Myocyte (in vitro differentiated cells): ENCODE measurements around the gene MTREX. TPM values are rescaled to one million over a fixed set of nuclear protein-coding genes. Genes with fewer than 3 reads are reported as not detected.

Experiments
- DNase-seq: peaks from one replicate; pipeline ENCODE4 v3.0.0-alpha.2; 2012; ENCODE audit warnings: low read depth
- total RNA-seq: library from RNA; depleted of rRNA; stranded (reverse); fragments of >200 nt; gene quantifications from 2 replicates; pipeline ENCODE4 v1.2.3, GENCODE V29; 2014

Gene MTREX
- total RNA-seq, 1 donor from 2014 or later, result 87.7 TPM

- no peak for DNase-seq
Observed at GRCh38 chr5:55383254-55383653, 75.5 kb downstream of the MTREX start.

DNA sequence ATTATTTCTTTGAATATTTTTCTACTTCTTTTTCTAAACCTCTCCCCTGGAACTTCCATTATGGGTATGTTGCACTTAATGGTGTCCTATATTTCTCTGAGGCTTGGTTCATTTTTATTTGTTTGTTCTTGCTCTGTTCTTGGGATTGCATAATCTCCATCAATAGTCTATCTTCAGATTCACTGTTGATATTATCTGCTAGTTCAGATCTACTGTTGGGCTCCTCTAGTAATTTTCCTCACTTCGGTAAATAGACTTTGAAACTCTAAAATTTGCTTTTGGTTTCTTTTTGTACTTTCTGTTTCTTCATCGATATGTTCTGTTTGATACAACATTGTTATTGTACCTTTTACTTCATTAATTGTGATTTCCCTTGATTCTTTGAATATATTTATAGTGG, 76.3 kb downstream of the MTREX start:
- no peak for DNase-seq

- no peak for DNase-seq
Observed at GRCh38 chr5:55385227-55385626, 77.4 kb downstream of the MTREX start.

DNA sequence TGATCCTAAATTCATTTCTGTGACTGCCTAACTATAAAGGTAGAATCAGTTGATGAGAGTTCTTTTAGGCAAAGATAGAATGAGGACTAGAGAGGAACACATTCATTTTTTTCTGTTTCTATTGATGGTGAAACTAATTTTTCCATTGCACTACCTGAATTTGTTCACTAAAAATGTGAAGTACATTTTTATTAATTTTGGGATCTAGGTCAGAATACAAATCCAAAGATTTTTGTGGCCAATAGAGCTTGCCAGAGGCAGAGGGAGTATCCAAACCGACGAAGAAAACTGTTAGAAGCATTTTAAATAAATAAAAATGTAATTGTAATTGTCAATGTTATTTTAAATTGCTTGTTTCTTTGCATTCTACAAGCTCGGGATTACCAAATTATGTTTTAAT, 78.1 kb downstream of the MTREX start:
- no peak for DNase-seq

GRCh38 chr5:55386356-55386755, 78.6 kb downstream of the MTREX start:
- no peak for DNase-seq

- DNase-seq, result no peak
Observed at GRCh38 chr5:55387865-55388264, 80.1 kb downstream of the MTREX start.

DNA sequence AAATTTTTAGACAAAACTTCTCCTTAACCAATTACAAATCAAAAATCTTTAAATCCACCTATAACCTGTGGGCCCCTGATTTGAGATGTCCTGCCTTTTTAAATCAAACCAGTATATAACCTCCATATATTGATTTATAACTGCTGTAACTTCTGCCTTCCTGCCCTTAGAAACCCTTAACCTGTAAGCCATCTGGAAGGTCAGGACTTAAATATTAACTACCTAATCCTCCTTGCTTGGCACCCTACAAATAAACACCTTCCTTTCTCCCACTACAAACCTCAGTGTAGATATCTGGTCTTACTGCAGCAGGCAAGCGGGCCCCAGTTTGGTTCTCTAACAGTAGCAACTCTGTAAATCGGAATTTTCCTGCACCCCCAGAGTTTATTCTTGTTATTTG, 83.9 kb downstream of the MTREX start:
- DNase-seq, result no peak

DNA sequence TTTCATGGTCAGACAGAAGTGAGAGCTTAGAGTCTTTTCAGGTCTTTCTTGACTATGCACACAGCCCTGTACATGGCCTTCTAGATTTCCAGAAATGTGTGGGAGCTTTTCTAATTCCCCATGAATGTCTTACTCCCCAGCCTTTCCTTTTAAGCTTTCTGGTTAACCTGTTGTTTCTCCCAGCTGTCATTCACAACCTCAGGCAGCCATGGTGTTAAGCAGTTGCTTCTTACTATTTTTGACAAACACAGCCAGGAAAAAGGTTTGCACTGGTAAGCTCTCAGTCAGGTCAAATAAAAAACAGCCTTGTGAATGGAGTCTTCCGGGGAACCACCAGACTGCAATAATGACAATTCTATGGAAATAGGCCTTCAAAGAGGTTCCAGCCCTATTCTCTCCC, 84.9 kb downstream of the MTREX start:
- peak; percentile 28 for DNase-seq

DNA sequence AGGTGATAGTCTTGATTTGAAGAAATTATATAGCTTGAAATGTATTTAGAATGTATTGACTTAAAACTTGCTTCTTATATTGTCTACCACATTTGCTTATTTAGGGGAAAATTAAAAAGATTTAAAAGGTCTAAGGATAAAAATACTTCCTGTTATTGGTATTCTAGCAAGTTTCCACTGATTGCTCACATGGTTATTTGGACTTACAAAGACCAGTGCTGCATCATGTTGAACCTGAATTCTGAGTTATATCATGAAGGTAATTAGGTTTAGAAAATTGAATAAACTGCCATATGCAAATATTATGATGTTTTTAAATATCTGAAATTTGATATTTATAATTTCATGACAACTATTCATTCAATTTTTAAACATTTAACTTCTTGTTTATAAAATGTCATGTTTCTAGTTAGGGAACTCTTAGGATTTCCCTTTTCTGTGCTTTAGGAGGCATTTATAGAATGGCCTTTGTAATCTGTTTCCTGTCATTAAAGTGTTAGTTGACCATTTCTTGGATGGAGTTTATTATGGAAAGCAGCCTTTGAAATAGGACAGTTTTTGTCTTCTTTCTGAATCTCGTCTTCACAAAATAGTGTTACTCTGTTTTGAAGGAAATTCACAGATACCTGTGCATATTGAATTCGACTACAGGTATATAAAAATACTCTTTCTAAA, 85.8 kb downstream of the MTREX start:
- DNase-seq, result no peak

- no peak for DNase-seq
Observed at GRCh38 chr5:55402199-55402598, 94.4 kb downstream of the MTREX start.

- DNase-seq, result no peak
Observed at GRCh38 chr5:55406292-55406691, 98.5 kb downstream of the MTREX start.

GRCh38 chr5:55407059-55407684, 99.4 kb downstream of the MTREX start:
- peak; percentile 50 for DNase-seq

- DNase-seq, result no peak
Observed at GRCh38 chr5:55407984-55408383, 100.2 kb downstream of the MTREX start.

DNA sequence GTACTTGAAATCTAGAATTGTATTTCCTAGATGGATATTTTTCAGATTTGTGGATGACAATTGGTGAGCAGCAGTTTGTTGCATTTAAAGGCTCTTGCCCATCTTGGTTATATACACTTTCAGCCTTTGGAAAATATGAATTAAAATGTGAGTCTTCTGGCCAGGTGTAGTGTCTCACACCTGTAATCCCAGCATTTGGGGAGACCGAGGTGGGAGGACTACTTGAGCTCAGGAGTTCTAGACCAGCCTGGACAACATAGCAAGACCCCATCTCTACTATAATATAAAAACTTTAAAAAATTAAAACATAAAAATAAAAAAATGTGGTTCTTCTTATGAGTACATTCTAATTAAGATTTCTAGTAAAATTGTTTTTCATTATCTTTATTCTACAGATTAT, 102.0 kb downstream of the MTREX start:
- no peak for DNase-seq

DNA sequence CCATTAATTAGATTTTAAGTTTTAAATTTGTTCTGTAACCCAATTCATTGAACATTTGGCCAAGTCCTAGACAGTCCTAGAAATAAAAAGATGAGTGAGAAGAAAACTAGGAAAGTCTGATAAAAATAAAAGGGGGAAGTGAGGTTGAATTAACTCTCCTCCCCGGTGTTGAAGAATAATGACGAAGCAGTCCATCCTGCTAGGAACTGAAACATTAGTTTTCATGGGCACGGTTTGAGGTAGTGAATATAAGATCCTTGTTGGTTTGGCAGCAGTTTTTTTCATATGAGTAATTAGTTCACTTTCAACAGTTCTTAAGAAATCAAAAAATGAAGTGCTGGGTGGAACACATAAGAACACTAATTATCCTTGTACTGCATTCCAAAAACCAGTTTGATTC, 103.1 kb downstream of the MTREX start:
- no peak for DNase-seq

- DNase-seq, result no peak
Observed at GRCh38 chr5:55411876-55412275, 104.1 kb downstream of the MTREX start.

DNA sequence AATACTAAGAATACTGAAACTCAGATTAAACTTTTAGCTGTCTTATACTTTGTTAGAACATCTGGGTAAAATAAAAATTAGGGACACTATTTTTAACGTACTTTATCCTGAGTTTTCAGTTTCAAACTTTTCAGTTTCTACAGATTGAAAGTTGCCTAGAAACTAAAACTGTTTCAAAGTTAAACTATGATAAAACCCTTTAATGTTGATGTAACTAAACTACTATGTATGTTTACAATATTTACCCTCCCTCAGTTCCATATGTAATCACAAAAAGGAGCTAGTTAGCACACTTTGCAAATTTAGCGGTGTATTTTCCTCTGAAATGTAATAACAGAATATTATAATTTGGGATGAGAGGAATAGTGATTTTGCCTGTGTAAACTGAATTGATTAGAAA, 105.9 kb downstream of the MTREX start:
- DNase-seq, result no peak

GRCh38 chr5:55415071-55415470, 107.3 kb downstream of the MTREX start:
- DNase-seq, result no peak

- no peak for DNase-seq
Observed at GRCh38 chr5:55416306-55416705, 108.5 kb downstream of the MTREX start.

GRCh38 chr5:55418994-55419968, 111.5 kb downstream of the MTREX start:
- DNase-seq, result peak; percentile 65

- DNase-seq, result peak; percentile 13
Observed at GRCh38 chr5:55421074-55421529, 113.3 kb downstream of the MTREX start.

- no peak for DNase-seq
Observed at GRCh38 chr5:55426455-55426854, 118.7 kb downstream of the MTREX start.
